ENCODE data around the gene SMC1A.
A peak's percentile ranks its signal among the peaks of the same experiment; 100 is the strongest.

The SMC1A gene

GRCh38 chrX:53337101-53337500 lies 85.4 kb downstream of the SMC1A start:
- DNase-seq, result peak; percentile 29 to 37

- no peak for DNase-seq
Observed at GRCh38 chrX:53333853-53334252, 88.6 kb downstream of the SMC1A start.

GRCh38 chrX:53332204-53332603 lies 90.2 kb downstream of the SMC1A start:
- no peak for DNase-seq

DNA sequence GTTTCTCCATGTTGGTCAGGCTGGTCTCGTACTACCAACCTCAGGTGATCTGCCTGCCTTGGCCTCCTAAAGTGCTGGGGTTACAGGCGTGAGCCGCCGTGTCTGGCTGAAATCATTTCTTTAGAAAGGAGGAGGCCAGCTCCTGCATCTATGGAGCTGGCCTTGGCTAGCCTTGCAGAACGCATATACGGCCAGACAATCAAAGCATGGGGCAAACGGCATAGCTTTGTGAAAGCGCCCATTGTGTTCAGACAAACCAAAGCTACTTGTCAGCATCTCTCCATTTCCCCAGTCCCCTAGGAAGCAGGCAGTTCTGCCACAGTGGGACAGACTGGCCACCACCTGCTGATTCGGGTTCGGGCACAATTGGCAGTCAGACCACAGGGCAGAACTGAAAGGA lies 92.1 kb downstream of the SMC1A start:
- no peak for DNase-seq

GRCh38 chrX:53324803-53325202 lies 97.7 kb downstream of the SMC1A start:
- DNase-seq, result no peak
